Nephron (organoid): Measurements from ENCODE around the gene CCDC69.

ENCODE experiments used
- H3K27ac Mint-ChIP-seq, 3 experiments: 2 replicates each; pipeline ENCODE4 v1.8.0; 2020; ENCODE audit warnings: mixed read lengths in 3 of 3, mild to moderate bottlenecking in 2 of 3, moderate library complexity in 1 of 3
- H3K27me3 Mint-ChIP-seq: 2 replicates; pipeline ENCODE4 v1.8.0; 2021; ENCODE audit warnings: low read depth, mild to moderate bottlenecking, moderate library complexity, mixed read lengths
- H3K36me3 Mint-ChIP-seq: 2 replicates; pipeline ENCODE4 v1.8.0; 2020; ENCODE audit warnings: low read depth, mixed read lengths
- H3K4me1 Mint-ChIP-seq: 2 replicates; pipeline ENCODE4 v1.8.0; 2020; ENCODE audit warnings: mixed read lengths
- H3K4me3 Mint-ChIP-seq, 3 experiments: 2 replicates each; pipeline ENCODE4 v1.8.0; 2020; ENCODE audit warnings: mild to moderate bottlenecking in 3 of 3, mixed read lengths in 3 of 3, moderate library complexity in 2 of 3
- H3K9me3 Mint-ChIP-seq: 2 replicates; pipeline ENCODE4 v1.8.0; 2020; ENCODE audit warnings: mixed read lengths
- CTCF ChIP-seq, 3 experiments: fragments of 200-600 bp; sonication (generic); IDR thresholded peaks; one replicate each; pipeline ENCODE4 v1.5.0; 2021; ENCODE audit warnings: antibody characterized with exemption in 3 of 3; ENCODE audit not compliant: unreplicated experiment in 3 of 3

CCDC69 gene

GRCh38 chr5:151222054-151222789 lies 1.7 kb downstream of the CCDC69 start:
- no peak overlapping the region for H3K27ac Mint-ChIP-seq
- H3K27me3 Mint-ChIP-seq, result peaks cover 14% of the 10 kb centered on the region
- peak overlapping the region; percentile 56 to 83 (median 66) for H3K4me3 Mint-ChIP-seq
- peaks cover 10% of the 10 kb centered on the region for H3K4me1 Mint-ChIP-seq
- H3K36me3 Mint-ChIP-seq, result no peaks in the 10 kb centered on the region
- no peaks in the 10 kb centered on the region for H3K9me3 Mint-ChIP-seq
- TF ChIP-seq CTCF (IDR thresholded peaks at IDR 0.05; ENCODE audit: unreplicated experiment in 3 of 3), result no peak

- Mint-ChIP-seq H3K4me1 (peaks cover 10% of the 10 kb centered on the region), H3K9me3 (no peaks in the 10 kb centered on the region), H3K27me3 (peaks cover 14% of the 10 kb centered on the region), H3K27ac (no peak overlapping the region), H3K4me3 (peak overlapping the region in 1 of 3 experiments; percentile 45), H3K36me3 (no peaks in the 10 kb centered on the region)
- no peak for TF ChIP-seq CTCF (IDR thresholded peaks at IDR 0.05; ENCODE audit: unreplicated experiment in 3 of 3)
Observed at GRCh38 chr5:151221574-151221973, 2.3 kb downstream of the CCDC69 start.

GRCh38 chr5:151219789-151220188 lies 4.1 kb downstream of the CCDC69 start:
- no peaks in the 10 kb centered on the region for H3K36me3 Mint-ChIP-seq

GRCh38 chr5:151219138-151219537 lies 4.8 kb downstream of the CCDC69 start:
- H3K27me3 Mint-ChIP-seq, result peaks cover 14% of the 10 kb centered on the region
- TF ChIP-seq CTCF (IDR thresholded peaks at IDR 0.05; ENCODE audit: unreplicated experiment in 3 of 3), result no peak
- no peaks in the 10 kb centered on the region for H3K9me3 Mint-ChIP-seq
- no peak overlapping the region for H3K4me3 Mint-ChIP-seq
- no peak overlapping the region for H3K27ac Mint-ChIP-seq
- H3K4me1 Mint-ChIP-seq, result peaks cover 7% of the 10 kb centered on the region
- no peaks in the 10 kb centered on the region for H3K36me3 Mint-ChIP-seq

More at GRCh38 chr5:151219789-151220188, 4.1 kb downstream of the CCDC69 start:
- Mint-ChIP-seq H3K27ac (no peak overlapping the region), H3K4me3 (no peak overlapping the region), H3K4me1 (peaks cover 10% of the 10 kb centered on the region), H3K27me3 (peaks cover 14% of the 10 kb centered on the region), H3K9me3 (no peaks in the 10 kb centered on the region)
- no peak for TF ChIP-seq CTCF (IDR thresholded peaks at IDR 0.05; ENCODE audit: unreplicated experiment in 3 of 3)

- Mint-ChIP-seq H3K4me3 (no peak overlapping the region), H3K27ac (no peak overlapping the region), H3K4me1 (peaks cover 6% of the 10 kb centered on the region), H3K9me3 (no peaks in the 10 kb centered on the region), H3K27me3 (peaks cover 14% of the 10 kb centered on the region), H3K36me3 (no peaks in the 10 kb centered on the region)
- no peak for TF ChIP-seq CTCF (IDR thresholded peaks at IDR 0.05; ENCODE audit: unreplicated experiment in 3 of 3)
Observed at GRCh38 chr5:151218177-151218576, 5.7 kb downstream of the CCDC69 start.

- Mint-ChIP-seq H3K4me1 (no peaks in the 10 kb centered on the region), H3K4me3 (no peak overlapping the region), H3K27me3 (peaks cover 7% of the 10 kb centered on the region), H3K27ac (no peak overlapping the region), H3K9me3 (no peaks in the 10 kb centered on the region), H3K36me3 (no peaks in the 10 kb centered on the region)
- TF ChIP-seq CTCF (IDR thresholded peaks at IDR 0.05; ENCODE audit: unreplicated experiment in 3 of 3), result no peak
Observed at GRCh38 chr5:151216781-151217180, 7.1 kb downstream of the CCDC69 start.
